Measurements from ENCODE around the gene CPPED1. TPM values are rescaled to one million over a fixed set of nuclear protein-coding genes. Genes with fewer than 3 reads are reported as not detected.
"Not testable (repeated sequence)": the region's sequence is repeated elsewhere in the genome, so short reads cannot be mapped to it uniquely, and the experiment has no call there.

Gene CPPED1
- total RNA-seq, 1 donor from 2014 or later: 15.2 TPM

DNA sequence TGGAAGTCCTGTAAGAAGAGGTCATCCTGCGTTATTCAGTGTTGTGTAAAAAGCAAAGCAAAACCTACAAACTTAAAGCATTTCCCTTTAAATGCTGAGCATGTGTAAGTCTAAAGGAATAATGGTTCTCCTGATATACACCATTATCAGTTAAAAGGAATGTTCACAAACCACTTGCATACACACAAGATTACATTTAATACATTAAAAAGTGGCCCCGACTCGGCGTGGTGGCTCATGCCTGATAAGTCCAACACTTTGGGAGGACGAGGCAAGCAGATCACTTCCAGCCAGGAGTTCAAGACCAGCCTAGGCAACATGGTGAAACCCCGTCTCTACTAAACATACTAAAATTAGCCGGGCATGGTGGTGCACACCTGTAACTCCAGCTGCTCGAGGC lies 30.5 kb downstream of the CPPED1 start:
- DNase-seq (ENCODE audit: extremely low spot score, unreplicated experiment): no peak
- Mint-ChIP-seq H3K4me3 (no peak overlapping the region), H3K27me3 (no peaks in the 10 kb centered on the region), H3K27ac (no peak overlapping the region), H3K9me3 (no peaks in the 10 kb centered on the region), H3K36me3 (peaks cover 7% of the 10 kb centered on the region), H3K4me1 (ENCODE audit: unreplicated experiment) (peaks cover 12% of the 10 kb centered on the region)
- TF ChIP-seq, protein P1, sequence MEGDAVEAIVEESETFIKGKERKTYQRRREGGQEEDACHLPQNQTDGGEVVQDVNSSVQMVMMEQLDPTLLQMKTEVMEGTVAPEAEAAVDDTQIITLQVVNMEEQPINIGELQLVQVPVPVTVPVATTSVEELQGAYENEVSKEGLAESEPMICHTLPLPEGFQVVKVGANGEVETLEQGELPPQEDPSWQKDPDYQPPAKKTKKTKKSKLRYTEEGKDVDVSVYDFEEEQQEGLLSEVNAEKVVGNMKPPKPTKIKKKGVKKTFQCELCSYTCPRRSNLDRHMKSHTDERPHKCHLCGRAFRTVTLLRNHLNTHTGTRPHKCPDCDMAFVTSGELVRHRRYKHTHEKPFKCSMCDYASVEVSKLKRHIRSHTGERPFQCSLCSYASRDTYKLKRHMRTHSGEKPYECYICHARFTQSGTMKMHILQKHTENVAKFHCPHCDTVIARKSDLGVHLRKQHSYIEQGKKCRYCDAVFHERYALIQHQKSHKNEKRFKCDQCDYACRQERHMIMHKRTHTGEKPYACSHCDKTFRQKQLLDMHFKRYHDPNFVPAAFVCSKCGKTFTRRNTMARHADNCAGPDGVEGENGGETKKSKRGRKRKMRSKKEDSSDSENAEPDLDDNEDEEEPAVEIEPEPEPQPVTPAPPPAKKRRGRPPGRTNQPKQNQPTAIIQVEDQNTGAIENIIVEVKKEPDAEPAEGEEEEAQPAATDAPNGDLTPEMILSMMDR (conservative IDR thresholded peaks at IDR 0.05): no peak

DNA sequence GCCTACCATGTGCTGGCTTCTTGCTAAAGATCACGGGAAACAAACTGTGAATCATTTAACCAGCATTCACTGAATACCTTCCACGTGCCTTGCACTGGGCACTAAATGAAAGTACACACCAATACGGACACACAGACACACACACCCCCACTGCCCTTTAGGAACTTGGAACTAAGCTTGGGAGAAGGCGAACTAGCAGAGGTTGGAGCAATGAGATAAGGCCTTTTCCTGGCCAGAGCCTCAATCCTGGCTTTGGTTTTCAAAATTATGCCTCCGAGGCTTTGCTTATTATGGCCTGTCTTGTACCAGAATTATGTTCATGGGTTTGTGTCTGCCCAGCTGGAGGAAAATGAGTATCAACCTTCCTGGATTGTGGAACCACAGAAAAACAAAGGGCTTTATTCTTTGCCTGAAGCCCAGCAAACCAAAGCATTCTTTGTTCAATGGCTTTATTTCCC lies 32.3 kb downstream of the CPPED1 start:
- peaks cover 15% of the 10 kb centered on the region for H3K4me1 Mint-ChIP-seq (ENCODE audit: unreplicated experiment)
- no peaks in the 10 kb centered on the region for H3K27me3 Mint-ChIP-seq
- TF ChIP-seq, protein P1 (conservative IDR thresholded peaks at IDR 0.05): no peak
- no peak overlapping the region for H3K27ac Mint-ChIP-seq
- H3K9me3 Mint-ChIP-seq: no peaks in the 10 kb centered on the region
- no peak overlapping the region for H3K4me3 Mint-ChIP-seq
- H3K36me3 Mint-ChIP-seq: peaks cover 6% of the 10 kb centered on the region
- DNase-seq (ENCODE audit: extremely low spot score, unreplicated experiment): no peak

DNA sequence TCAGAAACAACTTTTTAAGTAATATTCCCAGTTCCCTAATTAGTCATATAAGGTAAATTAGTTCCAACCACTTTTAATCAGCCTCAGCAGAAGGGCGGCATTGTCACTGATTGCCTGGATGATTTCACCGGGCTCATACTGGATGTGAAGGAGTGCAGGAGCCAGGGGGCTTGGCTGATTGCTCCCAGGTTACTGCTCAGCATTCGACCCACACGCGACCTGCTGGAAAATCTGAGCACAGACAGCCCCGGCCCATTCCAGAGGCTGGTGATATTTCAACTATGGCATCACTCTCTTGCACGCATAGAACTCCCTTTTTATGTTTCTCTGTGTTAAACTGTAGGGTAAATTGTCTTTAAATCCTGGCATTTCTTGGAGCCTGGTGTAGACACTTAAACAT lies 34.2 kb downstream of the CPPED1 start:
- no peak for DNase-seq (ENCODE audit: extremely low spot score, unreplicated experiment)
- H3K4me3 Mint-ChIP-seq: no peak overlapping the region
- TF ChIP-seq, protein P1 (conservative IDR thresholded peaks at IDR 0.05): no peak
- H3K36me3 Mint-ChIP-seq: peaks cover 2% of the 10 kb centered on the region
- H3K27me3 Mint-ChIP-seq: no peaks in the 10 kb centered on the region
- H3K4me1 Mint-ChIP-seq (ENCODE audit: unreplicated experiment): peaks cover 20% of the 10 kb centered on the region
- no peaks in the 10 kb centered on the region for H3K9me3 Mint-ChIP-seq
- no peak overlapping the region for H3K27ac Mint-ChIP-seq

DNA sequence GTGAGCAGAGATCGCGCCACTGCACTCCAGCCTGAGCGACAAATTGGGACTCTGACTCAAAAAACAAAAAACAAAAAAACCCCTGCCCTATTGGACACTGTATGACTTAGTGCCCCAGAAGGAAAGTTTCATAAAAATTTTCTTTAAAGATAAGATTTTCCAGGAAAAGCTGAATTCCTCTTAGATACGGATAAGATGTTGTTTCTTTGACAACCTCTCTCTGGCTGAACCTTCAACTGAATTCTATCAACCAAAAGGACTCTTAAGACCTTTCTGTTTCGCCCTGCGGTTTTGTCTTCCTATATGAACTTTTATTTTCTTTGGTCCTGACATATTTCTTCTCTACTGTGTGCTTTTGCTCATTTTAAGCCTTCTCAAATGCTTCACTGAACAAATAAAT lies 35.8 kb downstream of the CPPED1 start:
- Mint-ChIP-seq H3K27ac (no peak overlapping the region), H3K9me3 (no peaks in the 10 kb centered on the region), H3K4me1 (ENCODE audit: unreplicated experiment) (peaks cover 20% of the 10 kb centered on the region), H3K36me3 (no peaks in the 10 kb centered on the region), H3K27me3 (no peaks in the 10 kb centered on the region), H3K4me3 (no peak overlapping the region)
- no peak for DNase-seq (ENCODE audit: extremely low spot score, unreplicated experiment)
- TF ChIP-seq, protein P1 (conservative IDR thresholded peaks at IDR 0.05): no peak

DNA sequence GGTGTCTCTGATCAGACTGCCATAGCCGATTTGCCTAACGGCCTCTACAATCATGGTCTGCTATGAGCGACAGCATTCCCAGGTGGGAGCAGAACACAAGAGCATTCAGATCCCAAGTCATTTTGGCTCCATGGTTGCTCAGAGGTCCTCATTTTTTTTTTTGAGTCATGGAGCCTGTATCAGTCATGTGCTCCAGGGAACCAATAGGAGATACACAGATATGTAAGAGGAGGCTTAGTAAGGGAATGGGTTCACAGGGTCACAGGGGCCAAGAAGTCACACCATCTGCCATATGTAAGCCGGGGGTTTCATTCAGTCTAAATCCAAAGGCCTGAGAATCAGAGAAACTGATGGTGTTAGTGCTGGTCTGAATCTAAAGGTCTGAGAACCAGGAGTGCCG lies 36.8 kb downstream of the CPPED1 start:
- no peaks in the 10 kb centered on the region for H3K9me3 Mint-ChIP-seq
- H3K4me3 Mint-ChIP-seq: no peak overlapping the region
- no peak for DNase-seq (ENCODE audit: extremely low spot score, unreplicated experiment)
- H3K36me3 Mint-ChIP-seq: no peaks in the 10 kb centered on the region
- peaks cover 20% of the 10 kb centered on the region for H3K4me1 Mint-ChIP-seq (ENCODE audit: unreplicated experiment)
- TF ChIP-seq, protein P1 (conservative IDR thresholded peaks at IDR 0.05): no peak
- no peak overlapping the region for H3K27ac Mint-ChIP-seq
- H3K27me3 Mint-ChIP-seq: no peaks in the 10 kb centered on the region

DNA sequence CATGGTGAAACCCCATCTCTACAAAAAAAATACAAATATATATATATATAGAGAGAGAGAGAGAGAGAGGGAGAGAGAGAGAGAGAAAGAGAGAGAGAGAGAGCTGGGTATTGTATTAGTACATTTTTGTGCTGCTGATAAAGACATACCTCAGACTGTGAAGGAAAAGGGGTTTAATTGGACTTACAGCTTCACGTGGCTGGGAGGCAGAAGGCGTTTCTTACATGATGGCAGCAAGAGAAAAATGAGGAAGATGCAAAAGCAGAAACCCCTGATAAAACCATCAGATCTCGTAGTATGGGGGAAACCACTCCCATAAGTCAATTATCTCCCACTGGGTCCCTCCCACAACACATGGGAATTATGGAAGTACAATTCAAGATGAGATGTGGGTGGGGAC lies 37.5 kb downstream of the CPPED1 start:
- not testable (repeated sequence) for H3K27me3 Mint-ChIP-seq; H3K27ac Mint-ChIP-seq; DNase-seq (ENCODE audit: extremely low spot score, unreplicated experiment); H3K4me3 Mint-ChIP-seq; H3K9me3 Mint-ChIP-seq; H3K36me3 Mint-ChIP-seq
- peaks cover 20% of the 10 kb centered on the region for H3K4me1 Mint-ChIP-seq (ENCODE audit: unreplicated experiment)
